PC-3 (cell line): ENCODE measurements around the gene ID2. TPM values are rescaled to one million over a fixed set of nuclear protein-coding genes. Genes with fewer than 3 reads are reported as not detected.

Experiments used
- ATAC-seq: fragments of 200-7000 bp; cut with Tn5 transposase; 2 replicates; pipeline ENCODE4 v1.9.1; 2020; ENCODE audit warnings: mild to moderate bottlenecking, moderate library complexity
- BruUV-seq: library from RNA; stranded (reverse); fragments of 400-500 nt; replicated peaks from 2 replicates; lab custom pipeline; 2021; lab: Mats Ljungman, UMichigan
- CTCF ChIA-PET: fragments of 300-600 bp; sonication (Branson Sonifier 250); formaldehyde crosslinking; loops from one replicate; lab custom pipeline; 2022; ENCODE audit warnings: antibody characterized with exemption; lab: Charles Lee
- POLR2A ChIA-PET: fragments of 300-600 bp; sonication (Branson Sonifier 250); formaldehyde crosslinking; loops from one replicate; lab custom pipeline; 2022; ENCODE audit warnings: antibody characterized with exemption; ENCODE audit not compliant: unreplicated experiment; lab: Charles Lee
- DNase-seq: peaks from one replicate; pipeline ENCODE4 v3.0.0-alpha.2; 2015
- H2AFZ ChIP-seq: fragments of 300-600 bp; sonication (generic); 2 replicates; pipeline ENCODE4 v1.6.0; 2016; ENCODE audit warnings: antibody characterized with exemption, low read length
- H3F3A ChIP-seq: fragments of 300-600 bp; sonication (generic); one replicate; pipeline ENCODE4 v1.6.0; 2017; ENCODE audit warnings: antibody characterized with exemption, low read length, control low read depth, mild to moderate bottlenecking; ENCODE audit not compliant: unreplicated experiment
- H3K27ac ChIP-seq: fragments of 300-600 bp; sonication (generic); 2 replicates; pipeline ENCODE4 v1.5.1; 2016; ENCODE audit warnings: mild to moderate bottlenecking, low read length
- H3K27me3 ChIP-seq: fragments of 300-600 bp; sonication (generic); 2 replicates; pipeline ENCODE4 v1.6.1; 2016; ENCODE audit warnings: low read length, mixed read lengths
- H3K36me3 ChIP-seq: fragments of 300-600 bp; sonication (generic); 2 replicates; pipeline ENCODE4 v1.6.1; 2016; ENCODE audit warnings: low read depth, mixed run types, low read length, mixed read lengths
- H3K4me1 ChIP-seq: fragments of 300-600 bp; sonication (generic); 2 replicates; pipeline ENCODE4 v1.5.1; 2016; ENCODE audit warnings: low read length; ENCODE audit not compliant: insufficient read depth
- H3K4me2 ChIP-seq: fragments of 300-600 bp; sonication (generic); 2 replicates; pipeline ENCODE4 v1.6.0; 2016; ENCODE audit warnings: low read length
- H3K4me3 ChIP-seq: fragments of 300-600 bp; sonication (generic); 2 replicates; pipeline ENCODE4 v1.5.1; 2016; ENCODE audit warnings: mild to moderate bottlenecking, low read length, mixed read lengths
- H3K79me2 ChIP-seq: fragments of 300-600 bp; sonication (generic); 2 replicates; pipeline ENCODE4 v1.6.1; 2017; ENCODE audit warnings: low read length, mixed read lengths
- H3K9ac ChIP-seq: fragments of 300-600 bp; sonication (generic); 2 replicates; pipeline ENCODE4 v1.6.0; 2016; ENCODE audit warnings: mild to moderate bottlenecking, low read length
- H3K9me2 ChIP-seq: fragments of 300-600 bp; sonication (generic); replicated peaks from 2 replicates; pipeline ENCODE4 v1.6.1; 2016; ENCODE audit warnings: mixed run types, low read length, mixed read lengths
- H3K9me3 ChIP-seq: fragments of 300-600 bp; sonication (generic); 2 replicates; pipeline ENCODE4 v1.6.1; 2016; ENCODE audit warnings: low read length, mixed read lengths
- H4K20me1 ChIP-seq: fragments of 300-600 bp; sonication (generic); 2 replicates; pipeline ENCODE4 v1.6.1; 2016; ENCODE audit warnings: low read length, mixed read lengths
- EZH2 ChIP-seq: fragments of 300-600 bp; sonication (generic); IDR thresholded peaks from one replicate; pipeline ENCODE4 v1.6.1; 2017; ENCODE audit warnings: antibody characterized with exemption, mild to moderate bottlenecking, low read length; ENCODE audit not compliant: unreplicated experiment
- EZH2phosphoT487 ChIP-seq: fragments of 300-600 bp; sonication (generic); IDR thresholded peaks from 2 replicates; pipeline ENCODE4 v1.6.1; 2018; ENCODE audit warnings: mild to moderate bottlenecking, antibody characterized with exemption, low read length, borderline replicate concordance
- intact Hi-C: fragments of 100-400 bp; cut with micrococcal nuclease; formaldehyde crosslinking; loops from 2 replicates; pipeline ENCODE4 v1.9.0; 2023
- total RNA-seq: library from RNA; depleted of rRNA; stranded (reverse); fragments of >200 nt; gene quantifications from 2 replicates; pipeline ENCODE4 v1.2.3, GENCODE V29; 2014
- TF ChIP-seq, protein P1 (sequence below): fragments of 300-600 bp; sonication (generic); conservative IDR thresholded peaks from 2 replicates; pipeline ENCODE4 v1.5.1; 2017; ENCODE audit warnings: antibody characterized with exemption, low read depth, mild to moderate bottlenecking, low read length

The ID2 gene
- total RNA-seq, 1 experiment from 2014 or later: 92.1 TPM

- CTCF ChIA-PET: no interaction called here
- no peaks in the 10 kb centered on the region for H3K4me1 ChIP-seq
These were observed 33.1 kb downstream of the ID2 start for GRCh38 chr2:8714971-8715370.

DNA sequence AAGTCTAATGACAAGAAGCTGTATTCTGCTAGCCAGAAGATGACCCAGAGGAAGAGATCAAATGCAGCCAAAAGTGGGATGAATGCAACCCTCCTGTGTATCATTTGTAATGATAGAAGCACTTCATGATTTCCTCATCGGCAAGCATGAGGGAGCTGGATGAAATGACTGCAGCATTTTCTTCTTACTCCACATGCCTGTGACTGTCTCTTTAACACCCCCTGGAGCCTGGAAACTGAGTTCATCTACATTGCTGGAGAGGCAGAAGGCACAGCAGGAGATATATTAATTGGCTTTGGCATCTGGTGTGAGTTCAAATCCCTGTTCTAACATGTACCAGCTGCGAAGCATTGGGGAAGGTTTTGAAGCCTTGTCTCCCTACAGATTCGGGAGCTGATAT lies 37.7 kb downstream of the ID2 start:
- no peak for ATAC-seq
- no TSS peak for BruUV-seq
- Histone ChIP-seq H3F3A (no peaks in the 10 kb centered on the region), H3K4me1 (no peaks in the 10 kb centered on the region), H4K20me1 (no peaks in the 10 kb centered on the region), H3K27ac (no peak overlapping the region), H3K79me2 (no peaks in the 10 kb centered on the region), H3K36me3 (no peaks in the 10 kb centered on the region), H3K9me3 (no peaks in the 10 kb centered on the region), H3K9ac (no peak overlapping the region), H3K4me3 (no peak overlapping the region), H3K9me2 (no peaks in the 10 kb centered on the region), H3K4me2 (no peak overlapping the region), H3K27me3 (no peaks in the 10 kb centered on the region), H2AFZ (no peak overlapping the region)
- no peak for TF ChIP-seq EZH2phosphoT487
- no peak for TF ChIP-seq EZH2
- TF ChIP-seq, protein P1, sequence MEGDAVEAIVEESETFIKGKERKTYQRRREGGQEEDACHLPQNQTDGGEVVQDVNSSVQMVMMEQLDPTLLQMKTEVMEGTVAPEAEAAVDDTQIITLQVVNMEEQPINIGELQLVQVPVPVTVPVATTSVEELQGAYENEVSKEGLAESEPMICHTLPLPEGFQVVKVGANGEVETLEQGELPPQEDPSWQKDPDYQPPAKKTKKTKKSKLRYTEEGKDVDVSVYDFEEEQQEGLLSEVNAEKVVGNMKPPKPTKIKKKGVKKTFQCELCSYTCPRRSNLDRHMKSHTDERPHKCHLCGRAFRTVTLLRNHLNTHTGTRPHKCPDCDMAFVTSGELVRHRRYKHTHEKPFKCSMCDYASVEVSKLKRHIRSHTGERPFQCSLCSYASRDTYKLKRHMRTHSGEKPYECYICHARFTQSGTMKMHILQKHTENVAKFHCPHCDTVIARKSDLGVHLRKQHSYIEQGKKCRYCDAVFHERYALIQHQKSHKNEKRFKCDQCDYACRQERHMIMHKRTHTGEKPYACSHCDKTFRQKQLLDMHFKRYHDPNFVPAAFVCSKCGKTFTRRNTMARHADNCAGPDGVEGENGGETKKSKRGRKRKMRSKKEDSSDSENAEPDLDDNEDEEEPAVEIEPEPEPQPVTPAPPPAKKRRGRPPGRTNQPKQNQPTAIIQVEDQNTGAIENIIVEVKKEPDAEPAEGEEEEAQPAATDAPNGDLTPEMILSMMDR: no peak
- intact Hi-C loops: no loop called here
- ChIA-PET CTCF (no interaction called here), POLR2A (no interaction called here)
- no peak for DNase-seq

More at GRCh38 chr2:8714971-8715370, 33.1 kb downstream of the ID2 start:
- Histone ChIP-seq H3K9me2 (no peaks in the 10 kb centered on the region), H3F3A (no peaks in the 10 kb centered on the region), H3K36me3 (no peaks in the 10 kb centered on the region), H3K4me3 (no peak overlapping the region), H3K9me3 (no peaks in the 10 kb centered on the region), H3K9ac (no peak overlapping the region), H3K4me2 (no peak overlapping the region), H3K79me2 (no peaks in the 10 kb centered on the region), H3K27me3 (no peaks in the 10 kb centered on the region), H2AFZ (no peak overlapping the region), H4K20me1 (no peaks in the 10 kb centered on the region), H3K27ac (no peak overlapping the region)
- DNase-seq (no peak), ATAC-seq (no peak)
- TF ChIP-seq EZH2: no peak
- no peak for TF ChIP-seq EZH2phosphoT487
- TF ChIP-seq, protein P1: no peak
- intact Hi-C loops: no loop called here
- POLR2A ChIA-PET: no interaction called here
- no TSS peak for BruUV-seq

DNA sequence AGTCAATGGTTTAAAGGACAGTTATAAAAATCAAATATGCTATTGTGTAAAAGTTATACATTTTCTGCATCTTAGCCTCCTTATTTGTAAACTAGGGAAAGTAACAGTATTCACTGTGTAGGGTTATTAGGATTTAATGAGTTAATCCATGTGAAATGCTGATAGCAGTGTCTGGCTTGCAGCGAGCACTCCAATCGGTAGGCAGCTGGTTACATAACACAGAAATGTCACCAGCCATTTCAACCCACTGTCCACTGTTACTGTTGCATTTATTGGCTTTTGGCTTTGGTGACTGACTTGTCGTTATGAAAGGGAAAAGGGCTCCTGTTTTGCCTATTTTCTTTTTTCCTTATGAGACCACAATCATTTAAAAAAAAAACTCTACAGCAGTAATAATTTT lies 38.9 kb downstream of the ID2 start:
- Histone ChIP-seq H2AFZ (no peak overlapping the region), H3K4me1 (no peaks in the 10 kb centered on the region), H3K9me2 (no peaks in the 10 kb centered on the region), H4K20me1 (no peaks in the 10 kb centered on the region), H3K79me2 (no peaks in the 10 kb centered on the region), H3K27me3 (no peaks in the 10 kb centered on the region), H3K36me3 (no peaks in the 10 kb centered on the region), H3F3A (no peaks in the 10 kb centered on the region), H3K9ac (no peak overlapping the region), H3K4me2 (no peak overlapping the region), H3K27ac (no peak overlapping the region), H3K9me3 (no peaks in the 10 kb centered on the region), H3K4me3 (no peak overlapping the region)
- CTCF ChIA-PET: no interaction called here
- TF ChIP-seq, protein P1: no peak
- TF ChIP-seq EZH2 (no peak), EZH2phosphoT487 (no peak)
- ATAC-seq: no peak
- intact Hi-C loops: no loop called here
- DNase-seq: no peak
- BruUV-seq: no TSS peak
- POLR2A ChIA-PET: no interaction called here
